GM12874 (cell line): Measurements from ENCODE around the gene BMERB1.

ENCODE experiments used
- TF ChIP-seq, protein P1 (sequence below): IDR thresholded peaks from 2 replicates; pipeline ENCODE4 v1.5.1; 2011; ENCODE audit warnings: low read depth, mild to moderate bottlenecking, control low read depth, low read length, moderate library complexity; ENCODE audit not compliant: insufficient read depth

Gene BMERB1

DNA sequence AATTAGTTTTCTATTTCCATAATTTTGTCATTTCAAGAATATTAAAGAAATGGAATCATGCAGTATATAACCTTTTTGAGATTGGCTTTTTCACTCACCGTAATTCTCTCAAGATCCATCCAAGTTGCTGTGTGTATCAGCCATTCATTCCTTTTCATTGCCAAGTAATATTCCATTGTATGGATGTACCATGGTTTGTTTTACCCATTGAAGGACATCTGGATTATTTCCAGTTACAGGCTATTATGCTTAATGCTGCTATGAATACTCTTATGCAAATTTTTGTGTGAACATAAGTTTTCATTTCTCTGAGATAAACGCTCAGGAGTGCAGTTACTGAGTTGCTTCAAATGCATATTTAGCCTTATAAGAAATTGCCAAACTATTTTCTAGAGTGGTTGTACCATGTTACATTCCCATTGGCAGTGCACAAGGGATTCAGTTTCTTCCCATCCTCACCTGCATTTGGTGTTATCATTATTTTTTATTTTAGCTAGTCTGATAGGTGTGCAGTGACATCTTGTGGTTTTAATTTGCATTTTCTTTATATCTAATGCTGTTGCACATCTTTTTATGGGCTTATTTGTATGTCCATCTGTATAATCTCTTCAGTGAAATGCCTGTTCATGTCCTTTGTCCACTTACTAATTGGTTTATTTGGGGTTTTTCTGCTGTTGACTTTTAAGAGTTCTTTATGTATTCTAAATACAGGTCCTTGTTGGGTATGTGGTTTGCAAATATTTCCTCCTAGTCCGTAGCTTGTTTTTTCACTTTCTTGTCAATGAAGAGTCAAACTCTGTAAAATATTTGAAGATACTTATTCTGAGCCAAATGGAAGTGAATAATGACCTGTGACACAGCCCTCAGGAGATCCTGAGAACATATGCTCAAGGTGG, 32.7 kb downstream of the BMERB1 start:
- TF ChIP-seq, protein P1, sequence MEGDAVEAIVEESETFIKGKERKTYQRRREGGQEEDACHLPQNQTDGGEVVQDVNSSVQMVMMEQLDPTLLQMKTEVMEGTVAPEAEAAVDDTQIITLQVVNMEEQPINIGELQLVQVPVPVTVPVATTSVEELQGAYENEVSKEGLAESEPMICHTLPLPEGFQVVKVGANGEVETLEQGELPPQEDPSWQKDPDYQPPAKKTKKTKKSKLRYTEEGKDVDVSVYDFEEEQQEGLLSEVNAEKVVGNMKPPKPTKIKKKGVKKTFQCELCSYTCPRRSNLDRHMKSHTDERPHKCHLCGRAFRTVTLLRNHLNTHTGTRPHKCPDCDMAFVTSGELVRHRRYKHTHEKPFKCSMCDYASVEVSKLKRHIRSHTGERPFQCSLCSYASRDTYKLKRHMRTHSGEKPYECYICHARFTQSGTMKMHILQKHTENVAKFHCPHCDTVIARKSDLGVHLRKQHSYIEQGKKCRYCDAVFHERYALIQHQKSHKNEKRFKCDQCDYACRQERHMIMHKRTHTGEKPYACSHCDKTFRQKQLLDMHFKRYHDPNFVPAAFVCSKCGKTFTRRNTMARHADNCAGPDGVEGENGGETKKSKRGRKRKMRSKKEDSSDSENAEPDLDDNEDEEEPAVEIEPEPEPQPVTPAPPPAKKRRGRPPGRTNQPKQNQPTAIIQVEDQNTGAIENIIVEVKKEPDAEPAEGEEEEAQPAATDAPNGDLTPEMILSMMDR, result no peak

DNA sequence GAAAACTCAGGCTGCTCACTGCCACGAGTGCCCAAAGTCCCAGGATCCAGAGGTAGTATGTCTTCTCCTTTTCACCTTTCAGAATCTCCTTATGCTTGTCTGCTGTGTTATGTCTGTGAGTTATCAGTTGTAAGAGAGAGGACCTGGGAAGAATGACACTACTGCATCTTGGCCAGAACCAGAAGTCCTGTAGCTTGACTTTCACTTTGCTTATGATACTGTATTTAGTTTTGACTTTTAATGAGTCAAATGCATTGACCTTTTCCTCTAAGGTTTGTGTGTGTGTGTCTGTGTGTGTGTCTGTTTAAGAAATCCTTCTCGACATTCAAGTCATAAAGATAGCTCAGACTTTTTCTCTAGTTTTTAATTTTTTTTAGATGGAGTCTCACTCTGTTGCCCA, 43.4 kb downstream of the BMERB1 start:
- TF ChIP-seq, protein P1, result no peak

DNA sequence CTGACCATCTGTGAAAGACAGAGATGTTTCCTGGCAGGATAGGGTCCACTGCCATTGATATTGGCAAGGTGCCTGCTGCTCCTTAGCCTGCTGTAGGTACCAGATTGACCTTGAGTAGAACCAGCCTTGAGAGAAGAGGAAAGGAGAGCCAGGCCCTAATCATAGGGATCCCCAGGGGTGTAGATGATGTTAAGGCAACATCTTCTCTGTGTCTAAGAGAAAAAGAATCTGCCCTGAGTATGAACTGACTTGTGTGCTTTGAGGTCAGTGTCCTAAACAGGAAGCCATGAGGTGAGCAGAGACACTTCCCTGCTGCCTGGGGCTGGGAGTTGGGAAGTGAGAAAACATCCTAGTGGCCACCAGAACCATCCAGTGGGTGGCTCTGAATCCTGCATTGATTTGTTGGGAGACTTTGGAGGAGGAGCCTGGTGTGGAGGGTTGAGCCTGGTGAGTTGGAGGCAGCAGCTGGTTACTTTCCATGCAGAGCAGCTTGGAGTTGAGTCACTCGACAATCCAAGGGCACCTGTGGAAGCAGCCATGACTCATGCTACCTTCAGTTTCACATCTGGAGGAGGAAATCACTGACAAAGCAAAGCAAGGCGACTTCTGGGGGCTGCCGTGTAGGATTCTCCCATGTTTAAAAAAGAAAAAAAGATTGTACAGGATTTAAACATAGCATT, 47.8 kb downstream of the BMERB1 start:
- TF ChIP-seq, protein P1, result no peak

DNA sequence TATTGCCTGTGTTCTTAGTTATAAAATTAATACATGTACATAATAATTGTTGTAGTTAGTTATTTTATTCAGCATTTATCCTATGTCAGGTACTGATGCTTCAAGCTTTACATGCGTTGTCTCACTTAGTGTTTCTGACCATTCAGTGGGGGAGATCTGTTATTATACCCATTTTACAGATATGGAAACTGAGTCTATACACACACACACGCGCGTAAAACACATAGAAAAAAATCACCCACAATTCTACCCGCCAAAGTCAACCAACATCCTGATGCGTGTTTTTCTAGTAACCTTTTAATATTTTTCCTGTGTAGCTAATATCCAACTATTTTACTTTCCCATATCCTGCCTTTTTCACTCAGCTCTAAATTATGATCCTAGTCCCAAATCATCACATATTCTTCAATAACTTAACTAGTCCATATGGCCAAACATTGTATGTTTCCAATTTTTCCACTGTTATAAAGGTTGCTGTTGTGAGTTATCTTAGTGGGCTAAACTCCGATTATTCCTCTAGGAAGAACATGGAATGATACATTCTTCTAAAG, 48.4 kb downstream of the BMERB1 start:
- TF ChIP-seq, protein P1, result no peak

DNA sequence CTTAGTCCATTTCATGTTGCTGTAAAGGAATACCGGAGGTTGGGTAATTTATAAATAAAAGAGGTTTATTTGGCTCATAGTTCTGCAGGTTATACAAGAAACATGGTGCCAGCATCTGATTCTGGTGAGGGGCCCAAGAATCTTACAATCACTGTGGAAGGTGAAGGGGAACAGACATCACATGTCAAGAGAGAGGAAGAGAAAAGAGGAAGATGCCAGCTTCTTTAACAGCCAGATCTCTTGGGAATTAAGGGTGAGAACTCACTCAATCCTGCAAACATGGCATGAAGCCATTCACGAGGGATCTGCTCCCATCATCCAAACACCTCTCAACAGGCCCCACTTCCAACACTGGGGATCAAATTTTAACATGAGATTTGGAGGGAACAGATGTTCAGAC, 49.5 kb downstream of the BMERB1 start:
- TF ChIP-seq, protein P1, result no peak

DNA sequence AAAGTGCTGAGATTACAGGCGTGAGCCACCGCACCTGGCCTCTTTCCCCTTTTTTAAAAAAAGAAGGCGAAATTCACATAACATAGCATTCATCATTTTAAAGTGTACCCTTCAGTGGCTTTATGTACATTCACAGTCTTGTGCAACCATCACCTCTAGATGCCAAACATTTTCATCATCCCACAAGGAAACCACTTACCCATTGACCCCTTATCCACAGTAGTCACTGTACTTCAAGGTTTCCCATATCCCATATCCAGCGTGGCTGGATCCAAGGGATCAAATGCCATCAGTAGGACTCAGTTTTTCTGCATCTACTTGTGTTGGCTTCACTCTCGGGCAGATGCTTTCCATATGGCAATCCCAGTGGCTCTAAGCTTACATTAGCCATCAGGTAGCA, 50.3 kb downstream of the BMERB1 start:
- TF ChIP-seq, protein P1, result no peak

DNA sequence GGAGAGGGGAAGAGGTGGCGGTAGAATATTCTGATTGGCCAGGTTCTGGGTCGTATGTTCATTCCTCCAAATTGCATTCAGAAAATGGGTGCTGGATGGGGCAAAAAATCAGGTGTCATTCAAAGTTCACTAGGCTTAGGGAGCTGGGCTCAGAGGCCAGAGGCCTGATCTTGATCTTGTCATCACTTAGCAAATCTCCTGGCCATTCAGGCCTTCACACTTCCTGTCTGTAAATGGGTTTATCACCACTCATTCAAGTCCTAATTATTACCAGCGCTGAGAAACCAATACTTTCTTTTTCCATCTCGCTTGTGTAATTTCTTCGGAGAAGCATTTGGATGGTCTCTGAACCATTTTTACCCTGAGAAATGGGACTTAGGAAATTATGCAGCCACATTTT, 50.8 kb downstream of the BMERB1 start:
- TF ChIP-seq, protein P1, result no peak
